PFSK-1 (cell line): Measurements from ENCODE around the gene THSD7B.

Experiments
- FOXP2 ChIP-seq: optimal IDR thresholded peaks from 2 replicates; pipeline ENCODE3; 2011; ENCODE audit warnings: borderline replicate concordance, control low read depth, inconsistent platforms; ENCODE audit not compliant: insufficient read depth; ENCODE audit errors: extremely low read length, extremely low read depth
- POLR2AphosphoS5 ChIP-seq: IDR thresholded peaks from 2 replicates; pipeline ENCODE4 v1.6.1; 2012; ENCODE audit warnings: low read depth, mild to moderate bottlenecking, control low read depth, low read length, moderate library complexity
- SIN3A ChIP-seq: IDR thresholded peaks from 2 replicates; pipeline ENCODE4 v1.6.1; 2012; ENCODE audit warnings: mild to moderate bottlenecking, low read length, moderate library complexity, borderline replicate concordance; ENCODE audit not compliant: insufficient read depth
- TAF1 ChIP-seq: IDR thresholded peaks from 2 replicates; pipeline ENCODE4 v1.6.1; 2012; ENCODE audit warnings: low read length, control low read depth, borderline replicate concordance; ENCODE audit not compliant: insufficient read depth
- TF ChIP-seq, protein P1 (sequence below), 2 experiments: IDR thresholded peaks; 2 replicates each; pipeline versions ENCODE4 v1.6.1 to v1.8.0; 2011 to 2012; ENCODE audit warnings: low read depth in 2 of 2, low read length in 2 of 2, control low read depth in 1 of 2, inconsistent platforms in 1 of 2, mild to moderate bottlenecking in 1 of 2, moderate library complexity in 1 of 2; ENCODE audit not compliant: insufficient read depth in 1 of 2

DNA sequence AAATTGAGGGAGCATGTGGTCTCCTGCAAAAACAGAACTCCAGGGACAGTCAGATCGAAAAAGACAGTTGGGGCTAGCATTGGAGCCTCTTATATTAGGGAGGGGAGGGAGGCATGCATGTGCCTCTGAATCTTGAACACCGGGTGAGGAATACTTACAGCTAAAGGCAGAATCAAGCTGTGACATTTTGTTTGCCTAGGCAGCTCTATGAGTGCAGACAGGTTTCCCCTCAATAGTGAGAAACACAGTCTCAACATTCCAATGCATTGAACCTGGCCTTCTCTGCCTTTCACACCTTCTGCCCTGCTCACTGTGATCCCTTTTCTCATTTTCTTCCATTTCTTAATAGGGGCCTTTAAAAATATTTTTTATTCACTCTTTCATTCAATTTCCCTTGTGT, 140.4 kb downstream of the THSD7B start:
- TF ChIP-seq, protein P1, sequence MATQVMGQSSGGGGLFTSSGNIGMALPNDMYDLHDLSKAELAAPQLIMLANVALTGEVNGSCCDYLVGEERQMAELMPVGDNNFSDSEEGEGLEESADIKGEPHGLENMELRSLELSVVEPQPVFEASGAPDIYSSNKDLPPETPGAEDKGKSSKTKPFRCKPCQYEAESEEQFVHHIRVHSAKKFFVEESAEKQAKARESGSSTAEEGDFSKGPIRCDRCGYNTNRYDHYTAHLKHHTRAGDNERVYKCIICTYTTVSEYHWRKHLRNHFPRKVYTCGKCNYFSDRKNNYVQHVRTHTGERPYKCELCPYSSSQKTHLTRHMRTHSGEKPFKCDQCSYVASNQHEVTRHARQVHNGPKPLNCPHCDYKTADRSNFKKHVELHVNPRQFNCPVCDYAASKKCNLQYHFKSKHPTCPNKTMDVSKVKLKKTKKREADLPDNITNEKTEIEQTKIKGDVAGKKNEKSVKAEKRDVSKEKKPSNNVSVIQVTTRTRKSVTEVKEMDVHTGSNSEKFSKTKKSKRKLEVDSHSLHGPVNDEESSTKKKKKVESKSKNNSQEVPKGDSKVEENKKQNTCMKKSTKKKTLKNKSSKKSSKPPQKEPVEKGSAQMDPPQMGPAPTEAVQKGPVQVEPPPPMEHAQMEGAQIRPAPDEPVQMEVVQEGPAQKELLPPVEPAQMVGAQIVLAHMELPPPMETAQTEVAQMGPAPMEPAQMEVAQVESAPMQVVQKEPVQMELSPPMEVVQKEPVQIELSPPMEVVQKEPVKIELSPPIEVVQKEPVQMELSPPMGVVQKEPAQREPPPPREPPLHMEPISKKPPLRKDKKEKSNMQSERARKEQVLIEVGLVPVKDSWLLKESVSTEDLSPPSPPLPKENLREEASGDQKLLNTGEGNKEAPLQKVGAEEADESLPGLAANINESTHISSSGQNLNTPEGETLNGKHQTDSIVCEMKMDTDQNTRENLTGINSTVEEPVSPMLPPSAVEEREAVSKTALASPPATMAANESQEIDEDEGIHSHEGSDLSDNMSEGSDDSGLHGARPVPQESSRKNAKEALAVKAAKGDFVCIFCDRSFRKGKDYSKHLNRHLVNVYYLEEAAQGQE (IDR thresholded peaks at IDR 0.05; ENCODE audit: insufficient read depth in 1 of 2, low read depth in 2 of 2, low read length in 2 of 2): no peak
- TF ChIP-seq TAF1: no peak
- TF ChIP-seq FOXP2: no peak
- no peak for TF ChIP-seq SIN3A
- no peak for TF ChIP-seq POLR2AphosphoS5
